ENCODE results near the gene MAD1L1.

The MAD1L1 gene

GRCh38 chr7:1961701-1962276, 271.0 kb downstream of the MAD1L1 start:
- peak in 1 of 2 donors; percentile 29 for DNase-seq

GRCh38 chr7:1959305-1959704, 273.4 kb downstream of the MAD1L1 start:
- no peak for DNase-seq

- DNase-seq: no peak
Measured at GRCh38 chr7:1957471-1958225, 275.1 kb downstream of the MAD1L1 start.

- DNase-seq: no peak
Measured at GRCh38 chr7:1956611-1957470, 275.9 kb downstream of the MAD1L1 start.

GRCh38 chr7:1956141-1956540, 276.6 kb downstream of the MAD1L1 start:
- no peak for DNase-seq

- no peak for DNase-seq
Measured at GRCh38 chr7:1954366-1955004, 278.3 kb downstream of the MAD1L1 start.

GRCh38 chr7:1953199-1954190, 279.2 kb downstream of the MAD1L1 start:
- no peak for DNase-seq

GRCh38 chr7:1952781-1953180, 280.0 kb downstream of the MAD1L1 start:
- no peak for DNase-seq

GRCh38 chr7:1952169-1952760, 280.5 kb downstream of the MAD1L1 start:
- DNase-seq: no peak

- DNase-seq: no peak
Measured at GRCh38 chr7:1951600-1951999, 281.1 kb downstream of the MAD1L1 start.

- DNase-seq: peak in 1 of 2 donors; percentile 20
Measured at GRCh38 chr7:1951159-1951536, 281.6 kb downstream of the MAD1L1 start.

- no peak for DNase-seq
Measured at GRCh38 chr7:1950452-1951158, 282.1 kb downstream of the MAD1L1 start.

- no peak for DNase-seq
Measured at GRCh38 chr7:1950066-1950451, 282.7 kb downstream of the MAD1L1 start.

- DNase-seq: no peak
Measured at GRCh38 chr7:1949681-1950055, 283.1 kb downstream of the MAD1L1 start.

- DNase-seq: no peak
Measured at GRCh38 chr7:1948887-1949680, 283.7 kb downstream of the MAD1L1 start.

- no peak for DNase-seq
Measured at GRCh38 chr7:1948301-1948796, 284.4 kb downstream of the MAD1L1 start.

- no peak for DNase-seq
Measured at GRCh38 chr7:1947586-1948217, 285.0 kb downstream of the MAD1L1 start.

GRCh38 chr7:1946773-1947450, 285.8 kb downstream of the MAD1L1 start:
- no peak for DNase-seq
